CD4-positive, alpha-beta memory T cell (primary cell): ENCODE measurements around the gene POLR3GL. TPM values are rescaled to one million over a fixed set of nuclear protein-coding genes. Genes with fewer than 3 reads are reported as not detected.

ENCODE experiments used
- CTCF ChIA-PET: fragments of 350-600 bp; sonication (Branson Sonifier 250); formaldehyde crosslinking; loops from one replicate; lab custom pipeline; 2021; ENCODE audit warnings: inconsistent platforms; ENCODE audit not compliant: partially characterized antibody; lab: Charles Lee
- POLR2A ChIA-PET: fragments of 350-600 bp; sonication (Branson Sonifier 250); formaldehyde crosslinking; loops from one replicate; lab custom pipeline; 2021; ENCODE audit not compliant: partially characterized antibody; lab: Charles Lee
- DNase-seq, 5 donors: peaks; one replicate each; pipeline versions ENCODE4 v3.0.0 to v3.0.0-alpha.2; 2020 to 2022; ENCODE audit warnings: mixed read lengths in 1 of 5
- H3K27ac ChIP-seq: one replicate; pipeline ENCODE4 v1.7.0; 2013; ENCODE audit warnings: low read depth, low read length
- H3K27me3 ChIP-seq: 2 replicates; pipeline ENCODE4 v1.7.0; 2013; ENCODE audit warnings: mild to moderate bottlenecking, low read length, moderate library complexity; ENCODE audit not compliant: insufficient read depth
- H3K36me3 ChIP-seq: 2 replicates; pipeline ENCODE4 v1.7.0; 2013; ENCODE audit warnings: mild to moderate bottlenecking, low read length, moderate library complexity; ENCODE audit not compliant: insufficient read depth
- H3K4me1 ChIP-seq: 2 replicates; pipeline ENCODE4 v1.7.0; 2013; ENCODE audit warnings: mild to moderate bottlenecking, low read length, moderate library complexity; ENCODE audit not compliant: insufficient read depth
- H3K4me3 ChIP-seq, 2 donors: one replicate each; pipeline ENCODE4 v1.7.0; 2013; ENCODE audit warnings: low read length in 2 of 2, mild to moderate bottlenecking in 1 of 2
- H3K9me3 ChIP-seq, 2 donors: one replicate each; pipeline ENCODE4 v1.7.0; 2013; ENCODE audit warnings: low read length in 2 of 2, control low read depth in 1 of 2; ENCODE audit not compliant: control insufficient read depth in 1 of 2
- H3K27ac Mint-ChIP-seq, 7 donors: one replicate each; pipeline ENCODE4 v1.8.0; 2020 to 2021; ENCODE audit warnings: mixed read lengths in 7 of 7, mild to moderate bottlenecking in 6 of 7, inconsistent platforms in 3 of 7, moderate library complexity in 3 of 7
- H3K27me3 Mint-ChIP-seq, 2 donors: one replicate each; pipeline ENCODE4 v1.8.0; 2020 to 2021; ENCODE audit warnings: mixed read lengths in 2 of 2
- H3K36me3 Mint-ChIP-seq, 2 donors: one replicate each; pipeline ENCODE4 v1.8.0; 2020 to 2021; ENCODE audit warnings: mixed read lengths in 2 of 2, inconsistent platforms in 1 of 2, mild to moderate bottlenecking in 1 of 2
- H3K4me1 Mint-ChIP-seq, 4 donors: one replicate each; pipeline ENCODE4 v1.8.0; 2020 to 2021; ENCODE audit warnings: mixed read lengths in 4 of 4, mild to moderate bottlenecking in 1 of 4
- H3K4me3 Mint-ChIP-seq, 8 donors: one replicate each; pipeline ENCODE4 v1.8.0; 2020 to 2021; ENCODE audit warnings: mixed read lengths in 8 of 8, mild to moderate bottlenecking in 7 of 8, moderate library complexity in 6 of 8, inconsistent platforms in 3 of 8
- H3K9me3 Mint-ChIP-seq, 8 donors: one replicate each; pipeline ENCODE4 v1.8.0; 2020 to 2021; ENCODE audit warnings: mixed read lengths in 8 of 8, mild to moderate bottlenecking in 5 of 8, inconsistent platforms in 3 of 8, moderate library complexity in 1 of 8
- intact Hi-C: fragments of 100-400 bp; cut with micrococcal nuclease; formaldehyde crosslinking; loops from one replicate; pipeline ENCODE4 v1.15.1; 2023
- polyA plus RNA-seq, 2 donors: library from polyadenylated mRNA; unstranded; fragments of 300-500 nt; fragmentation: Illumina TruSeq; gene quantifications; one replicate each; pipeline ENCODE4 v1.2.3, GENCODE V29; 2021
- total RNA-seq, 2 experiments: library from RNA; stranded (reverse); gene quantifications; one replicate each; pipeline ENCODE4 v1.2.3, GENCODE V29; 2021

The POLR3GL gene
- total and polyA plus RNA-seq, 4 experiments from 2014 or later, result 36.6 to 164 (median 66.8) TPM

DNA sequence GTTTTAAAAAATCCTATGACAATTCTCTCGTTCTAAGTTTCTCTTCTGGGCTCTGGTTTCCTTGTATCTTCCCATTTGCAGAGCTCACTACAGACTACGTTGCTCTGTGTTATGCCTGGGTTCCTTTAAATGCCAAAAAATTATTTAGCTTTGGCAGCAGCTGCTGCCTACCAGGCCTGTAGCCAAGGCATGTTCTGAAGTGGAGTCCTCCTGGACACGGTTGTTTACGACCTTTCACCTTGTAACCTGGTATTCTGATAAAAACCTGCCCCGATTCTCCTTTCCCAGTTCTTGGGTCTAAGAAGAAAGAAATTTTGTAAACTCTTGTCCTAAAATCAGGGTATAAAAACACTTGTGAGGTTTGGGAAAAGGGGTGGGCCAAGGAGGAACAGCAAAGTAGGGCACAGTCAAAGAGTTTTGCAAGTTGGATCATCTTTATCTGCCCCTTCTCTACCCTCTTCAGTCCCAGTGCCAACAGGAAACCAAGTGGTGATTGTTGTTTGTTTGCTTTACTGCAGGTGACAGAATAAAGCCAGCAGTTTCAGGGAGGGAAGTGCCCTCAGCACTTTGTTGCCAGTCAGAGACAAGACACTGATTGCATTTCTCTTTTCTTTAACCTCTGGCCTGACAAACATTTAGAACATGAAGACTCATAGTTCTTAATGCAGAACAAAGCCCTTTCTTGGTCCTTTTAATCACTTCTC lies 35.0 kb downstream of the POLR3GL start:
- Mint-ChIP-seq H3K4me3 (peak overlapping the region; percentile 96 to 99 (median 98)), H3K9me3 (peaks cover 0 to 12% (median 2%) of the 10 kb centered on the region in 8 donors), H3K4me1 (peaks cover 33 to 73% (median 47%) of the 10 kb centered on the region in 4 donors), H3K27ac (peak overlapping the region; percentile 87 to 99 (median 97)), H3K27me3 (no peaks in the 10 kb centered on the region), H3K36me3 (peaks cover 20 to 32% of the 10 kb centered on the region in 2 donors)
- Histone ChIP-seq H3K36me3 (peaks cover 16% of the 10 kb centered on the region), H3K27me3 (no peaks in the 10 kb centered on the region), H3K27ac (peak overlapping the region; percentile 75), H3K9me3 (no peaks in the 10 kb centered on the region), H3K4me1 (peaks cover 68% of the 10 kb centered on the region), H3K4me3 (peak overlapping the region; percentile 55)
- intact Hi-C loops, result loop anchor here (5.0 kb wide), 1 partner anchor 37 kb away; the partner anchor contains the start of genes ANKRD34A and POLR3GL
- CTCF ChIA-PET, result interaction anchor here (2.1 to 16.1 kb wide), 3 partner anchors 8 to 21 kb away, joined by 6 to 224 read pairs (median 168); no protein-coding TSS in a partner anchor
- peak; percentile 56 to 74 (median 65) for DNase-seq
- POLR2A ChIA-PET, result interaction anchor here (0.7 to 29.8 kb wide), 6 partner anchors 1 to 141 kb away, joined by 3 to 1967 read pairs (median 246); partner anchors contain the start of genes ANKRD34A, LIX1L, PIAS3 and POLR3GL

DNA sequence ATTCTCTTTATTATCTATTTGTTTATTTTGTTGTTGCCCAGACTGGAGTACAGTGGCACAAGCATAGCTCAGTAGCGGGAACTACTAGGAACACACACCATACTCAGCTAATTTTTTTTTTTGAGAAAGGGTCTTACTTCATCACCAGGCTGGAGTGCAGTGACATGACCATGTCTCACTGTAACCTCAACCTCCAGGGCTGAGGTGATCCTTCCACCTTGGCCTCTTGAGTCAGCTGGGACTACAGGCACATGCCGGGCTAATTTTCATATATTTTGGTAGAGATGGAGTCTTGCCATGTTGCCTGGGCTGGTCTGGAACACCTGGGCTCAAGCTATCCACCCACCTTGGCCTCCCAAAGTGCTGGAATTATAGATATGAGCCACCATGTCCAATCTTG lies 37.2 kb downstream of the POLR3GL start:
- H3K27me3 ChIP-seq, result no peaks in the 10 kb centered on the region
- Mint-ChIP-seq H3K9me3 (peaks cover 0 to 2% (median 0%) of the 10 kb centered on the region in 8 donors), H3K27me3 (no peaks in the 10 kb centered on the region), H3K27ac (peak overlapping the region; percentile 57 to 93 (median 84)), H3K4me3 (peak overlapping the region in 7 of 8 donors; percentile 17 to 81 (median 62)), H3K4me1 (peaks cover 46 to 85% (median 65%) of the 10 kb centered on the region in 4 donors), H3K36me3 (peaks cover 0 to 10% of the 10 kb centered on the region in 2 donors)
- H3K4me3 ChIP-seq, result no peak overlapping the region
- intact Hi-C loops, result no loop called here
- H3K9me3 ChIP-seq, result no peaks in the 10 kb centered on the region
- H3K4me1 ChIP-seq, result peaks cover 88% of the 10 kb centered on the region
- ChIA-PET POLR2A (interaction anchor here (0.6 to 29.8 kb wide), 3 partner anchors 15 to 37 kb away, joined by 4 to 1967 read pairs (median 14); partner anchors contain the start of genes ANKRD34A, POLR3GL and TXNIP), CTCF (interaction anchor here (1.2 to 16.1 kb wide), 6 partner anchors 6 to 156 kb away, joined by 3 to 447 read pairs (median 87); partner anchors contain the start of genes NUDT17 and TXNIP)
- no peak overlapping the region for H3K27ac ChIP-seq
- H3K36me3 ChIP-seq, result no peaks in the 10 kb centered on the region
- no peak for DNase-seq

DNA sequence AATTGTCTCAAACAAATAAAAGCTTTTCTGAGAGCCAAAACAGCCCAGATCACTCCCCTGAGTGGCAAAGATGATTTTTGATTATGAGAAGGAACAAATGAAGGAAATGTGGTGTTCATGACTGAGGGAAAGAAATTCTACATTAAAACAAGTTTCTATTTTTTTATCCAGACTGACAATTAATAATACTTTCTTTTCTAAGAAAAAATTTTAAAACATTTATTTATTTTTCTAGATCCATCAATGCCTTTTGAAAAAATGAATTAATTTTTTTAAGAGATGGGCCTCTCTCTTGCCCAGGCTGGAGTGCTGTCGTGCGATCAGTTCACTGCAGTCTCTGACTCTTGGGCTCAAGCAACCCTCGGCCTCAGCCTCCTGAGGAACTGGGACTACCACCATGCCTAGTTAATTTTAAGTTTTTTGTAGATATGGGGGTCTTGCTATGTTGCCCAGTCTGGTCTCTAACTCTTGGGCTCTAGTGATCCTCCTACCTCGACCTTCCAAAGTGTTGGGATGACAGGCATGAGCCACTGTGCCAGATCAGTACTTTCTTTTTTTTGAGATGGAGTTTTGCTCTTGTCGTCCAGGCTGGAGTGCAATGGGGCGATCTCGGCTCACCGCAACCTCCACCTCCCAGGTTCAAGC lies 43.1 kb downstream of the POLR3GL start:
- intact Hi-C loops, result loop anchor here (1.0 kb wide), 3 partner anchors 10 to 43 kb away; partner anchors contain the start of genes ANKRD34A and POLR3GL
- Mint-ChIP-seq H3K27ac (peak overlapping the region; percentile 45 to 95 (median 88)), H3K4me1 (peaks cover 24 to 54% (median 33%) of the 10 kb centered on the region in 4 donors), H3K36me3 (no peaks in the 10 kb centered on the region), H3K9me3 (no peaks in the 10 kb centered on the region), H3K27me3 (no peaks in the 10 kb centered on the region), H3K4me3 (peak overlapping the region in 6 of 8 donors; percentile 79 to 87 (median 84))
- no peak overlapping the region for H3K4me3 ChIP-seq
- peaks cover 47% of the 10 kb centered on the region for H3K4me1 ChIP-seq
- CTCF ChIA-PET, result interaction anchor here (1.2 to 14.8 kb wide), 11 partner anchors 14 to 161 kb away, joined by 3 to 447 read pairs (median 8); partner anchors contain the start of genes ANKRD34A, LIX1L, NUDT17 and POLR3GL
- H3K27me3 ChIP-seq, result no peaks in the 10 kb centered on the region
- H3K9me3 ChIP-seq, result no peaks in the 10 kb centered on the region
- H3K27ac ChIP-seq, result peak overlapping the region; percentile 52
- DNase-seq, result no peak
- POLR2A ChIA-PET, result interaction anchor here (0.6 to 29.8 kb wide), 14 partner anchors 21 to 161 kb away, joined by 3 to 1967 read pairs (median 4); partner anchors contain the start of genes ANKRD34A, PEX11B, PIAS3 and POLR3GL
- H3K36me3 ChIP-seq, result no peaks in the 10 kb centered on the region

DNA sequence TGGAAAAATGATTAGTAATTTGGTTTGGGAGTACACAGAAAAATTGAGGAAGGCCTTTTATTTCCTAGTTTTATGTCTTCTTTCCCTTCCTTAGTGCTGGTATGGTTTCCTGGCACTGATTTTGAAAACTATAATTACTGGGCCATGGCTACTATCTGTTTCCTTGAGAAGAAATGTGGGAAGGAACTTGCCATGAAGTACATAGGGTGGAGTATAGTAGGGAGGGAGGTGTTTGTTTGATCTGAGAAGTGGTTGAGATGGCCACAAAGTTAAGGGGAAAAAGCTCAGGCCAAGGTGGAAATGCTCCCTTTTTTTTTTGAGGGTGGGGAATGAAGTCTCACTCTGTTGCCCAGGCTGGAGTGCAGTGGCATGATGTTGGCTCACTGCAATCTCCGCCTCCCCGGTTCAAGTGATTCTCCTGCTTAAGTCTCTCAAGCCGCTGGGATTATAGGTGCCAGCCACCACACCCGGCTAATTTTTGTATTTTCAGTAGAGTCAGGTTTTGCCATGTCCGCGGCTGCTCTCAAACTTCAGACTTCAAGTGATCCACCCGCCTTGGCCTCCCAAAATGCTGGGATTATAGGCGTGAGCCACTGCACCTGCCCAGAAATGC lies 45.7 kb downstream of the POLR3GL start:
- no peaks in the 10 kb centered on the region for H3K9me3 ChIP-seq
- CTCF ChIA-PET, result interaction anchor here (1.6 to 14.8 kb wide), 9 partner anchors 16 to 163 kb away, joined by 5 to 447 read pairs (median 15); partner anchors contain the start of genes ANKRD34A, NUDT17, PIAS3 and POLR3GL
- H3K4me3 Mint-ChIP-seq, result no peak overlapping the region
- H3K27me3 Mint-ChIP-seq, result no peaks in the 10 kb centered on the region
- no peaks in the 10 kb centered on the region for H3K27me3 ChIP-seq
- H3K4me3 ChIP-seq, result no peak overlapping the region
- H3K4me1 ChIP-seq, result peaks cover 26% of the 10 kb centered on the region
- intact Hi-C loops, result no loop called here
- peak overlapping the region in 2 of 7 donors; percentile 59 to 90 for H3K27ac Mint-ChIP-seq
- no peaks in the 10 kb centered on the region for H3K9me3 Mint-ChIP-seq
- H3K36me3 ChIP-seq, result no peaks in the 10 kb centered on the region
- H3K4me1 Mint-ChIP-seq, result peaks cover 19 to 36% (median 27%) of the 10 kb centered on the region in 4 donors
- H3K36me3 Mint-ChIP-seq, result no peaks in the 10 kb centered on the region
- POLR2A ChIA-PET, result interaction anchor here (29.8 kb wide), 1 partner anchor 23 kb away, joined by 1967 read pairs; the partner anchor contains the start of gene TXNIP
- no peak for DNase-seq
- H3K27ac ChIP-seq, result no peak overlapping the region

DNA sequence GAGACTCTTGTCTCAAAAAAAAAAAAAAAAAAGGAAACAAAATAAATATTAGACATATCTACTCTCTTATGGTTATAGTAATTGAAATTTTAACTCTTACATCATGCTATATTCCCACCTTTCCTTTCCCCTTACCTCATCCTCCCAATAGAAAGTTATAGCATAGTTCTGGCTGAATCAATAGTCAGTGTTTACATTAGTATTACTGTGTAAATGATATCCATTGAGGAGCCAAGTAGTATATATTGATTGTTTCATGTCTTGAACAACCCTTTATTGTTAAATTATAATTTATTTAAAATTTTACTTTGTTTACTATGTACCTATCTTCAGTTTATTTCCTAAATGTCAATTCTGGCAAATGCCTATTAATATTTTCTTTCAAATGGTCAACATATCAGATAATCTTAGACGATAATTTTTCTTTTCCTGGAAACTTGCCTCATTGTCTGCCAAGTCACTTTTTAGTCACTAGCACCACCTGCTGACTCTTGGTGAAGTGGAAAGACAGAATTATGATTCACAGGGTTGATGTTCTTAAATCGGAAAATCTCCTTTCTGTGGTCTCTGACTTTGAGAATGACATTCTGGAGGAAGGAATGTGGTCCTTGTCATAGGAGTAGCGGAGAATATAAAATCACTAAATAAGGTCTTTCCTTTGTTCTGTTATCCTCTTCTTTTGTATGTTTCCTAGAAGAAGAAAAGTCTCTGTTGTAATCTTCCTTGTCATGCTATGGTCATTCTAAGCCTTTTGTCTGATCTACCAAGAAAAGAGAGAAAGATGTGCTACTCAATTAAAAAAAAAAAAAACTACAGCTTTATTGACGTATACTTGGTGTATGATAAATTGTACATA lies 48.4 kb downstream of the POLR3GL start:
- Histone ChIP-seq H3K27ac (no peak overlapping the region), H3K9me3 (no peaks in the 10 kb centered on the region), H3K36me3 (no peaks in the 10 kb centered on the region), H3K4me3 (no peak overlapping the region), H3K4me1 (peaks cover under 1% of the 10 kb centered on the region), H3K27me3 (no peaks in the 10 kb centered on the region)
- peaks cover 3 to 5% of the 10 kb centered on the region in 2 donors for H3K27me3 Mint-ChIP-seq
- intact Hi-C loops, result loop anchor here (1.0 kb wide), 3 partner anchors 36 to 168 kb away; partner anchors contain the start of gene NUDT17
- H3K9me3 Mint-ChIP-seq, result no peaks in the 10 kb centered on the region
- ChIA-PET CTCF (interaction anchor here (0.6 to 14.8 kb wide), 17 partner anchors 8 to 166 kb away, joined by 3 to 447 read pairs (median 7); partner anchors contain the start of genes ANKRD34A, HJV, NUDT17 and PIAS3), POLR2A (interaction anchor here (0.6 to 29.8 kb wide), 4 partner anchors 25 to 168 kb away, joined by 3 to 1967 read pairs (median 8); partner anchors contain the start of genes ANKRD34A, NUDT17, POLR3GL and TXNIP)
- no peak overlapping the region for H3K27ac Mint-ChIP-seq
- H3K4me1 Mint-ChIP-seq, result peaks cover 6 to 9% (median 7%) of the 10 kb centered on the region in 4 donors
- H3K36me3 Mint-ChIP-seq, result no peaks in the 10 kb centered on the region
- peak; percentile 65 to 73 (median 69) for DNase-seq
- no peak overlapping the region for H3K4me3 Mint-ChIP-seq
